HepG2 (cell line): ENCODE results near the gene GPX2. TPM values are rescaled to one million over a fixed set of nuclear protein-coding genes. Genes with fewer than 3 reads are reported as not detected.

Experiments
- ATAC-seq: fragments of 200-7000 bp; cut with Tn5 transposase; 3 replicates; pipeline ENCODE4 v1.9.1; 2020; ENCODE audit warnings: mild to moderate bottlenecking, moderate library complexity
- BruUV-seq: library from RNA; stranded (reverse); fragments of 400-500 nt; replicated peaks from 2 replicates; lab custom pipeline; 2021; lab: Mats Ljungman, UMichigan
- CTCF ChIA-PET: fragments of 300-600 bp; formaldehyde crosslinking; extraction: SDS; loops from one replicate; lab custom pipeline; 2021; ENCODE audit warnings: low total read pairs, inconsistent platforms, low intra/inter-chr PET ratio; lab: Yijun Ruan, JAX
- POLR2A ChIA-PET: fragments of 350-600 bp; sonication (Branson Sonifier 250); formaldehyde crosslinking; loops from one replicate; lab custom pipeline; 2020; ENCODE audit warnings: antibody characterized with exemption, inconsistent platforms; lab: Yijun Ruan, JAX
- DNase-seq: peaks from one replicate; pipeline ENCODE4 v3.0.0-alpha.2; 2015; ENCODE audit warnings: low spot score
- FAIRE-seq: peaks from 3 replicates; lab custom pipeline; 2011; peaks lifted over from hg19 to GRCh38; lab: Jason Lieb, UNC
- H2AFZ ChIP-seq: one replicate; pipeline ENCODE4 v1.6.1; 2011; ENCODE audit warnings: low read length, inconsistent platforms
- H3K27ac ChIP-seq: fragments of 300-600 bp; 3 replicates; pipeline ENCODE4 v1.8.0; 2011; ENCODE audit warnings: mixed run types, mild to moderate bottlenecking, mixed read lengths, low read length, inconsistent platforms; ENCODE audit not compliant: insufficient read depth; ENCODE audit errors: extremely low read length
- H3K27me3 ChIP-seq, 2 experiments: fragments of 200-600 bp in 1 of 2; 2 replicates in 1 of 2; 3 replicates in 1 of 2; pipeline versions ENCODE4 v1.6.0 to v1.8.0; 2011; ENCODE audit warnings: low read length in 2 of 2, mild to moderate bottlenecking in 2 of 2, moderate library complexity in 2 of 2, inconsistent platforms in 1 of 2; ENCODE audit not compliant: insufficient read depth in 2 of 2, control insufficient read depth in 1 of 2
- H3K36me3 ChIP-seq, 2 experiments: fragments of 200-600 bp in 1 of 2; replicated peaks in 1 of 2; 2 replicates in 1 of 2; 3 replicates in 1 of 2; pipeline versions ENCODE4 v1.5.1 to v1.8.0; 2011; ENCODE audit warnings: low read length in 2 of 2, inconsistent platforms in 1 of 2; ENCODE audit not compliant: insufficient read depth in 2 of 2, control insufficient read depth in 1 of 2
- H3K4me1 ChIP-seq: 2 replicates; pipeline ENCODE4 v1.5.1; 2012; ENCODE audit warnings: low read length, inconsistent platforms; ENCODE audit not compliant: insufficient read depth
- H3K4me2 ChIP-seq: 2 replicates; pipeline ENCODE4 v1.6.0; 2011; ENCODE audit warnings: low read depth, low read length, inconsistent platforms
- H3K4me3 ChIP-seq, 3 experiments: fragments of 200-600 bp in 1 of 3; sonication (generic), shearing (Covaris generic) in 1 of 3; replicated peaks in 1 of 3; 2 replicates each; pipeline ENCODE4 v1.5.1; 2011 to 2016; ENCODE audit warnings: low read length in 3 of 3, inconsistent platforms in 2 of 3, low read depth in 2 of 3, mild to moderate bottlenecking in 2 of 3, control low read depth in 1 of 3, mixed read lengths in 1 of 3; ENCODE audit not compliant: insufficient read depth in 1 of 3
- H3K79me2 ChIP-seq: one replicate; pipeline ENCODE4 v1.6.1; 2011; ENCODE audit warnings: low read length, inconsistent platforms; ENCODE audit not compliant: insufficient read depth
- H3K9ac ChIP-seq: 2 replicates; pipeline ENCODE4 v1.6.0; 2011; ENCODE audit warnings: mild to moderate bottlenecking, low read depth, low read length, inconsistent platforms; ENCODE audit not compliant: insufficient read depth
- H3K9me3 ChIP-seq: 2 replicates; pipeline ENCODE4 v1.5.1; 2012; ENCODE audit warnings: mild to moderate bottlenecking, low read length
- H4K20me1 ChIP-seq: 2 replicates; pipeline ENCODE4 v1.6.0; 2011; ENCODE audit warnings: inconsistent platforms, mild to moderate bottlenecking, low read length, moderate library complexity; ENCODE audit not compliant: insufficient read depth
- CCAR2 ChIP-seq: fragments of 200-400 bp; formaldehyde crosslinking; optimal IDR thresholded peaks from 2 replicates; pipeline ENCODE3; 2018; ENCODE audit warnings: low read depth, mild to moderate bottlenecking, low read length, moderate library complexity
- HIVEP1 ChIP-seq: sonication (generic); formaldehyde crosslinking; IDR thresholded peaks from 2 replicates; pipeline ENCODE4 v1.4.0; 2020; ENCODE audit warnings: mild to moderate bottlenecking, missing genetic modification reagents
- IKZF1 ChIP-seq: fragments of 450-650 bp; IDR thresholded peaks from 2 replicates; pipeline ENCODE4 v1.7.1; 2016
- KLF16 ChIP-seq, 2 experiments: sonication (generic) in 1 of 2; formaldehyde crosslinking in 1 of 2; IDR thresholded peaks; 2 replicates each; pipeline versions ENCODE4 v1.6.1 to v1.8.0; 2016 to 2023; ENCODE audit warnings: missing genetic modification reagents in 2 of 2, missing compliant biosample characterization in 1 of 2
- NR2F6 ChIP-seq, 2 experiments: IDR thresholded peaks; 2 replicates each; pipeline ENCODE4 v1.6.1; 2016; ENCODE audit warnings: antibody characterized with exemption in 1 of 2, mild to moderate bottlenecking in 1 of 2
- PHF8 ChIP-seq: sonication (generic); formaldehyde crosslinking; IDR thresholded peaks from 2 replicates; pipeline ENCODE4 v1.5.0; 2020; ENCODE audit warnings: missing genetic modification reagents
- POLR2A ChIP-seq, 2 experiments: IDR thresholded peaks; 2 replicates each; pipeline ENCODE4 v1.6.1; 2011; ENCODE audit warnings: low read depth in 2 of 2, low read length in 2 of 2, mild to moderate bottlenecking in 1 of 2, moderate library complexity in 1 of 2; ENCODE audit not compliant: insufficient read depth in 1 of 2
- RARA ChIP-seq: IDR thresholded peaks from 2 replicates; pipeline ENCODE4 v1.6.1; 2016; ENCODE audit warnings: missing genetic modification reagents, missing compliant biosample characterization
- RBAK ChIP-seq: sonication (generic); formaldehyde crosslinking; IDR thresholded peaks from 2 replicates; pipeline ENCODE4 v1.5.1; 2020; ENCODE audit warnings: mild to moderate bottlenecking, missing genetic modification reagents
- SIX1 ChIP-seq: sonication (generic); formaldehyde crosslinking; IDR thresholded peaks from 2 replicates; pipeline ENCODE4 v1.4.0; 2020; ENCODE audit warnings: missing genetic modification reagents, borderline replicate concordance
- SNAPC2 ChIP-seq: sonication (generic); formaldehyde crosslinking; IDR thresholded peaks from 2 replicates; pipeline ENCODE4 v1.8.1; 2022; ENCODE audit warnings: mild to moderate bottlenecking, missing genetic modification reagents
- TMF1 ChIP-seq: sonication (generic); formaldehyde crosslinking; IDR thresholded peaks from 2 replicates; pipeline ENCODE4 v1.8.1; 2022; ENCODE audit warnings: low read depth, missing genetic modification reagents
- ZKSCAN8 ChIP-seq: IDR thresholded peaks from 2 replicates; pipeline ENCODE4 v1.6.1; 2016; ENCODE audit warnings: borderline replicate concordance, missing genetic modification reagents, missing compliant biosample characterization
- ZNF263 ChIP-seq: sonication (generic); formaldehyde crosslinking; IDR thresholded peaks from 2 replicates; pipeline ENCODE4 v1.4.0; 2020; ENCODE audit warnings: missing genetic modification reagents
- ZNF792 ChIP-seq: IDR thresholded peaks from 2 replicates; pipeline ENCODE4 v1.6.1; 2016
- ZNF841 ChIP-seq: sonication (generic); formaldehyde crosslinking; IDR thresholded peaks from 2 replicates; pipeline ENCODE4 v1.8.1; 2023; ENCODE audit warnings: missing genetic modification reagents, borderline replicate concordance
- WGBS: methylation state at CpG from one replicate; pipeline ENCODE4 v1.1.6; 2017; ENCODE audit warnings: low lambda C conversion rate; 5-methylcytosine and 5-hydroxymethylcytosine counted together
- in situ Hi-C: cut with HindIII; loops from 2 replicates; pipeline ENCODE4 v1.10.0; 2017; ENCODE audit warnings: low pct_unique_long_range_greater_than_20kb; ENCODE audit not compliant: extremely low pct_ligation_motif_present
- intact Hi-C: fragments of 100-400 bp; cut with micrococcal nuclease; formaldehyde crosslinking; loops from one replicate; pipeline ENCODE4 v1.10.0; 2022; ENCODE audit not compliant: unreplicated experiment
- polyA plus RNA-seq, 8 experiments: library from polyadenylated mRNA; depleted of rRNA in 3 of 8; stranded (reverse) in 7 of 8; unstranded in 1 of 8; fragments of >200 nt; fragmentation: Illumina TruSeq in 4 of 8; extraction: Trizol in 4 of 8; gene quantifications; 2 replicates each; pipeline versions ENCODE4 v1.2.1 to v1.2.3, GENCODE V29; 2011 to 2016; ENCODE audit warnings: low read depth in 4 of 8, missing spikeins in 1 of 8, mixed read lengths in 1 of 8; ENCODE audit not compliant: insufficient read depth in 1 of 8
- total RNA-seq, 5 experiments: library from RNA; depleted of rRNA; stranded (reverse); fragments of >200 nt; fragmentation: Illumina TruSeq; extraction: Trizol; gene quantifications; 2 replicates each; pipeline ENCODE4 v1.2.3, GENCODE V29; 2016; ENCODE audit warnings: low read depth in 1 of 5
- TF ChIP-seq, protein P1 (sequence below): sonication (generic); formaldehyde crosslinking; IDR thresholded peaks from 2 replicates; pipeline ENCODE4 v1.5.1; 2020; ENCODE audit warnings: mild to moderate bottlenecking, missing genetic modification reagents, moderate library complexity

The GPX2 gene
- total and polyA plus RNA-seq, 2 of the 13 experiments (the other 11 are each of a cell fraction or from before 2014, with no cell fraction given): 526 to 674 TPM

DNA sequence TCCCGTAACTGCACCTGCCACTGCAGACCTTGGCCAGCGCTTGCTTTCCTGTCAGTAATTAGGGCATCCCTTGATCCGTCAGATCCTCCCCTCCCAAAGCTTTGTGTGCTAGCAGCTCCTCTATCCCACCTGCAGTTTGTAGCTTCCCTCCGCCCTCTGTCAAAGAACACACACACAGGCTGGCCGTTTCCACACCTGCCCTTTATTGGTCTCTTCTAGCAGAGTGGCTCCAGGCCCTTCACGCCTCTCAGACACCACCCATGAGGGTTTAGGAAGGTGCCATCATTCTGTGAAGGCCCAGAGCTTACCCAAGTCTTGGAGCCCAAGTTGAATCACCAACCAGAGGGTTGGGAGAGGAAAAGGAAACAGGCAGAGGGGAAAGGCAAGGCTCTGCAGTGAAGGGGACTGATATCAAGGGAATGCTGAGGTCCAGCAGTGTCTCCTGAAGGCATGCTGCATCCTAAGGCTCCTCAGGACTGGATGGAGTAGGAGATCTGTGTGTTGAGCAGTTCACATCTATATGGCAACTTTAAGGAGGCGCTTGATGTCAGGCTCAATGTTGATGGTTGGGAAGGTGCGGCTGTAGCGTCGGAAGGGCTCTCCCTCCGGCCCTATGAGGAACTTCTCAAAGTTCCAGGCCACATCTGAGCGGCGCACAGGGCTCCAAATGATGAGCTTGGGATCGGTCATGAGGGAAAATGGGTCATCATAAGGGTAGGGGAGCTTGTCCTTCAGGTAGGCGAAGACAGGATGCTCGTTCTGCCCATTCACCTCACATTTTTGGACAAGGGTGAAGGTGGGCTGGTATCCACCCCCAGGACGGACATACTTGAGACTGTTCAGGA, 3.4 kb downstream of the GPX2 start:
- ATAC-seq: peak; percentile 17
- peaks cover 28% of the 10 kb centered on the region for H3K79me2 ChIP-seq
- H3K9ac ChIP-seq: peak overlapping the region; percentile 89; the same call in 1 of the 2 replicates
- peak overlapping the region; percentile 70 for H3K27ac ChIP-seq
- H3K4me3 ChIP-seq: peak overlapping the region in 2 of 3 experiments; percentile 11 to 76; a peak in 4 of 6 replicates
- no peaks in the 10 kb centered on the region for H3K9me3 ChIP-seq
- H2AFZ ChIP-seq: no peak overlapping the region
- intact Hi-C loops: loop anchor here (1.0 to 10.0 kb wide), 2 partner anchors 25 to 234 kb away; partner anchors contain the start of genes CHURC1 and PLEKHG3
- WGBS: 60% methylated on average over 17 of the region's 17 CpGs
- in situ Hi-C loops: no loop called here
- no peak for FAIRE-seq
- H4K20me1 ChIP-seq: no peaks in the 10 kb centered on the region; the same call in 1 of the 2 replicates
- H3K4me1 ChIP-seq: peaks cover 74% of the 10 kb centered on the region
- peaks cover 0 to 2% of the 10 kb centered on the region in 2 experiments; a peak in 2 of 5 replicates for H3K36me3 ChIP-seq
- H3K27me3 ChIP-seq: no peaks in the 10 kb centered on the region; a peak in 1 of 5 replicates
- ChIA-PET POLR2A (interaction anchor here (0.8 to 6.0 kb wide), 9 partner anchors 10 to 551 kb away, joined by 3 to 54 read pairs (median 5); partner anchors contain the start of genes CHURC1 and FNTB), CTCF (interaction anchor here (1.3 kb wide), 1 partner anchor 45 kb away, joined by 3 read pairs; no protein-coding TSS in a partner anchor)
- no TSS peak for BruUV-seq
- H3K4me2 ChIP-seq: peak overlapping the region; percentile 97
- DNase-seq: no peak
- TF ChIP-seq IKZF1 (no peak), SNAPC2 (CRISPR knock-in tag) (no peak), RBAK (0 out of 2 replicates have a peak, but pooled peaks have one; percentile 17), SIX1 (CRISPR knock-in tag) (no peak), HIVEP1 (0 out of 2 replicates have a peak, but pooled peaks have one; percentile 4), NR2F6 (IDR thresholded peaks at IDR 0.05) (no peak), NR2F6 (CRISPR knock-in tag; IDR thresholded peaks at IDR 0.05) (no peak), ZNF792 (CRISPR knock-in tag) (peak; percentile 22; the same call in 1 of the 2 replicates), TMF1 (CRISPR knock-in tag) (0 out of 2 replicates have a peak, but pooled peaks have one; percentile 22), CCAR2 (peak; percentile 50), ZNF263 (CRISPR knock-in tag) (peak; percentile 56; the same call in 1 of the 2 replicates), ZKSCAN8 (0 out of 2 replicates have a peak, but pooled peaks have one; percentile 5), KLF16 (CRISPR knock-in tag; IDR thresholded peaks at IDR 0.05) (no peak), RARA (no peak), POLR2A (IDR thresholded peaks at IDR 0.05; ENCODE audit: insufficient read depth in 1 of 2, low read depth in 2 of 2, low read length in 2 of 2) (peak in 1 of 2 experiments; percentile 31; a peak in 1 of 4 replicates), PHF8 (CRISPR knock-in tag) (no peak), ZNF841 (no peak)
- TF ChIP-seq, protein P1, sequence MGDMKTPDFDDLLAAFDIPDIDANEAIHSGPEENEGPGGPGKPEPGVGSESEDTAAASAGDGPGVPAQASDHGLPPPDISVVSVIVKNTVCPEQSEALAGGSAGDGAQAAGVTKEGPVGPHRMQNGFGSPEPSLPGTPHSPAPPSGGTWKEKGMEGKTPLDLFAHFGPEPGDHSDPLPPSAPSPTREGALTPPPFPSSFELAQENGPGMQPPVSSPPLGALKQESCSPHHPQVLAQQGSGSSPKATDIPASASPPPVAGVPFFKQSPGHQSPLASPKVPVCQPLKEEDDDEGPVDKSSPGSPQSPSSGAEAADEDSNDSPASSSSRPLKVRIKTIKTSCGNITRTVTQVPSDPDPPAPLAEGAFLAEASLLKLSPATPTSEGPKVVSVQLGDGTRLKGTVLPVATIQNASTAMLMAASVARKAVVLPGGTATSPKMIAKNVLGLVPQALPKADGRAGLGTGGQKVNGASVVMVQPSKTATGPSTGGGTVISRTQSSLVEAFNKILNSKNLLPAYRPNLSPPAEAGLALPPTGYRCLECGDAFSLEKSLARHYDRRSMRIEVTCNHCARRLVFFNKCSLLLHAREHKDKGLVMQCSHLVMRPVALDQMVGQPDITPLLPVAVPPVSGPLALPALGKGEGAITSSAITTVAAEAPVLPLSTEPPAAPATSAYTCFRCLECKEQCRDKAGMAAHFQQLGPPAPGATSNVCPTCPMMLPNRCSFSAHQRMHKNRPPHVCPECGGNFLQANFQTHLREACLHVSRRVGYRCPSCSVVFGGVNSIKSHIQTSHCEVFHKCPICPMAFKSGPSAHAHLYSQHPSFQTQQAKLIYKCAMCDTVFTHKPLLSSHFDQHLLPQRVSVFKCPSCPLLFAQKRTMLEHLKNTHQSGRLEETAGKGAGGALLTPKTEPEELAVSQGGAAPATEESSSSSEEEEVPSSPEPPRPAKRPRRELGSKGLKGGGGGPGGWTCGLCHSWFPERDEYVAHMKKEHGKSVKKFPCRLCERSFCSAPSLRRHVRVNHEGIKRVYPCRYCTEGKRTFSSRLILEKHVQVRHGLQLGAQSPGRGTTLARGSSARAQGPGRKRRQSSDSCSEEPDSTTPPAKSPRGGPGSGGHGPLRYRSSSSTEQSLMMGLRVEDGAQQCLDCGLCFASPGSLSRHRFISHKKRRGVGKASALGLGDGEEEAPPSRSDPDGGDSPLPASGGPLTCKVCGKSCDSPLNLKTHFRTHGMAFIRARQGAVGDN (CRISPR knock-in tag): peak; percentile 31; the same call in 1 of the 2 replicates
